ENCODE results near the gene LOXHD1. TPM values are rescaled to one million over a fixed set of nuclear protein-coding genes. Genes with fewer than 3 reads are reported as not detected.

Gene LOXHD1
- total RNA-seq, 2 experiments from 2014 or later, result 0.11 to 0.45 TPM

DNA sequence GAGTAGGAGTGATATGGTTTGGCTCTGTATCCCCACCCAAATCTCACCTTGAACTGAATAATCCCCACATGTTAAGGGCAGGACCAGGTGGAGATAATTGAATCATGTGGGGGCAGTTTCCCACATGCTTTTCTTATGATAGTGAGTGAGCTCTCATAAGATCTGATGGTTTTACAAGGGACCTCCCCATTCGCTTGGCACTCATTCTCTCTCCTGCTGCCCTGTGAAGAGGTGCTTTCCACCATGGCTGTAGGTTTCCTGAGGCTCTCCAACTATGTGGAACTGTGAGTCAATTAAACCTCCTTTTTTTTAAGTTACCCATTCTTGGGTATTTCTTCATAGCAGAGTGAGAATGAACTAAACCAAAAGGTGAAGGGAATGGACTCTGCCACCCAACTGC is 207.5 kb downstream of the LOXHD1 start:
- no peaks in the 10 kb centered on the region for H3K4me1 Mint-ChIP-seq (ENCODE audit: low read depth)
- ChIA-PET CTCF (no interaction called here), POLR2A (no interaction called here)
- TF ChIP-seq, protein P1, sequence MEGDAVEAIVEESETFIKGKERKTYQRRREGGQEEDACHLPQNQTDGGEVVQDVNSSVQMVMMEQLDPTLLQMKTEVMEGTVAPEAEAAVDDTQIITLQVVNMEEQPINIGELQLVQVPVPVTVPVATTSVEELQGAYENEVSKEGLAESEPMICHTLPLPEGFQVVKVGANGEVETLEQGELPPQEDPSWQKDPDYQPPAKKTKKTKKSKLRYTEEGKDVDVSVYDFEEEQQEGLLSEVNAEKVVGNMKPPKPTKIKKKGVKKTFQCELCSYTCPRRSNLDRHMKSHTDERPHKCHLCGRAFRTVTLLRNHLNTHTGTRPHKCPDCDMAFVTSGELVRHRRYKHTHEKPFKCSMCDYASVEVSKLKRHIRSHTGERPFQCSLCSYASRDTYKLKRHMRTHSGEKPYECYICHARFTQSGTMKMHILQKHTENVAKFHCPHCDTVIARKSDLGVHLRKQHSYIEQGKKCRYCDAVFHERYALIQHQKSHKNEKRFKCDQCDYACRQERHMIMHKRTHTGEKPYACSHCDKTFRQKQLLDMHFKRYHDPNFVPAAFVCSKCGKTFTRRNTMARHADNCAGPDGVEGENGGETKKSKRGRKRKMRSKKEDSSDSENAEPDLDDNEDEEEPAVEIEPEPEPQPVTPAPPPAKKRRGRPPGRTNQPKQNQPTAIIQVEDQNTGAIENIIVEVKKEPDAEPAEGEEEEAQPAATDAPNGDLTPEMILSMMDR (IDR thresholded peaks at IDR 0.05), result no peak
- H3K4me3 Mint-ChIP-seq, result no peak overlapping the region
- no peaks in the 10 kb centered on the region for H3K36me3 Mint-ChIP-seq (ENCODE audit: low read depth)
- DNase-seq, result no peak
- H3K27me3 Mint-ChIP-seq, result no peaks in the 10 kb centered on the region
- intact Hi-C loops (cut with micrococcal nuclease), result no loop called here
- no peaks in the 10 kb centered on the region for H3K9me3 Mint-ChIP-seq
- no peak overlapping the region for H3K27ac Mint-ChIP-seq
- no peak for ATAC-seq

DNA sequence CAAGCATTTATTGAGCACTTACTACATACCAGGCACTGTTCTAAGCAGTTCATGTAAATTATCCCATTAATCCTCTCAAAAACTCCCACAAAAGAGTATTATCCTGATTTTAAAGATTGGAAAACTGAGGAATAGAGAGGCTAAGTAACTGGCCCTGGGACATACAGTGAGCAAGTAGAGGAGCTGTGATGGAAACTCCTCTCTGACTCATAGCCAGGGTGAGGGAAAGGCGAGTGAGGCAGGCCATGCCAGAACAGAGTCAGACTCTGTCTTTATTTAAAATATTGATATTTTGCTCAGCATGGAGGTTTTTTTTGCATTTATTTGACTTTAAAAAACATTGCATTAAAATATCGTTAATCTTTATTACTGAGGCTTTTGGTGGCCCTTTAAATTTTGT is 208.0 kb downstream of the LOXHD1 start:
- CTCF ChIA-PET, result no interaction called here
- intact Hi-C loops (cut with micrococcal nuclease), result no loop called here
- Mint-ChIP-seq H3K36me3 (ENCODE audit: low read depth) (no peaks in the 10 kb centered on the region), H3K27me3 (no peaks in the 10 kb centered on the region), H3K9me3 (no peaks in the 10 kb centered on the region), H3K4me3 (no peak overlapping the region), H3K27ac (no peak overlapping the region), H3K4me1 (ENCODE audit: low read depth) (no peaks in the 10 kb centered on the region)
- POLR2A ChIA-PET, result no interaction called here
- ATAC-seq (no peak), DNase-seq (no peak)
- TF ChIP-seq, protein P1 (IDR thresholded peaks at IDR 0.05), result no peak

DNA sequence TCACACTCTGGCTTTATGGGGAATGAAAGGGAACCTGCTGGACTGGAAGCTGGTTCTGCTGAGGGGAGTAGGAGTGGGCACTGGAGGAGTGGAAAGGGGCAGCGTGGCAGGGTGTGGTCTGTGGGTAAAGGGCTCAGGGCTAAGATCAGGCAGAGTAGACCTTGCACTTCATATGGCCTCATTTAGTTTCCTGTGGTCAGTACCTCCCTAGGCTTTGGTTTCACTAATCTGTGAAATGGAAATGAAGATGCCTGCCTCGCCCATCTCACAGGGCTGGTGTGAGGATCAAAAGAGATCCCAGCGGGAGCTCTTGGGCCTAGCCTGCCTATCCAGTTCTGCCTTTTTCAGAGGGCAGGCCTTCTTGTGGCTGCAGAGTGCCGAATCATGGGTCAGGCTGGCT is 208.7 kb downstream of the LOXHD1 start:
- no peak overlapping the region for H3K27ac Mint-ChIP-seq
- H3K36me3 Mint-ChIP-seq (ENCODE audit: low read depth), result no peaks in the 10 kb centered on the region
- no peaks in the 10 kb centered on the region for H3K4me1 Mint-ChIP-seq (ENCODE audit: low read depth)
- ChIA-PET CTCF (interaction anchor here (1.5 kb wide), 1 partner anchor 210 kb away, joined by 6 read pairs; no protein-coding TSS in a partner anchor), POLR2A (no interaction called here)
- no peak overlapping the region for H3K4me3 Mint-ChIP-seq
- TF ChIP-seq, protein P1 (IDR thresholded peaks at IDR 0.05), result no peak
- no peak for ATAC-seq
- intact Hi-C loops (cut with micrococcal nuclease), result no loop called here
- DNase-seq, result no peak
- no peaks in the 10 kb centered on the region for H3K27me3 Mint-ChIP-seq
- no peaks in the 10 kb centered on the region for H3K9me3 Mint-ChIP-seq

DNA sequence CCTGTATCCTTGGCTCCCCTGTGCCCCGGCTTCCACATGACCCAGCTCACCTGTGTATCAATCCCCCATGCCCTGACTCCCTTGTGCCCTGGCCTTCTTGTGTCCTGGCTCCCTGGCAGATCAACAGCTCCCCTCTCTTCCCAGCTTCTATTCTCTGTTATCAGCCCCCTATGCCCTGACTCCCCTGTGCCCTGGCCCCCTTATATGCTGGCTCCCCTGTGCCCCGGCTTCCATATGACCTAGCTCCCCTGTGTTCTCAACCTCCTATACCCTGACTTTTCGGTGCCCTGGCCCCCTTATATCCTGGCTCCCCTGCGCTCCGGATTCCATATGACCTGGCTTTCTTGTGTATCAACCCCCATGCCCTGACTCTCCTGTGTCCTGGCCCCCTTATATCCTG is 209.2 kb downstream of the LOXHD1 start:
- POLR2A ChIA-PET, result no interaction called here
- intact Hi-C loops (cut with micrococcal nuclease), result no loop called here

GRCh38 chr18:46447323-46447722 is 209.7 kb downstream of the LOXHD1 start:
- Mint-ChIP-seq H3K27ac (no peak overlapping the region), H3K4me3 (no peak overlapping the region), H3K36me3 (ENCODE audit: low read depth) (no peaks in the 10 kb centered on the region), H3K27me3 (no peaks in the 10 kb centered on the region), H3K9me3 (no peaks in the 10 kb centered on the region), H3K4me1 (ENCODE audit: low read depth) (no peaks in the 10 kb centered on the region)
- intact Hi-C loops (cut with micrococcal nuclease), result no loop called here
- POLR2A ChIA-PET, result no interaction called here
- no peak for ATAC-seq
- CTCF ChIA-PET, result interaction anchor here (0.5 to 1.5 kb wide), 4 partner anchors 9 to 211 kb away, joined by 3 to 6 read pairs (median 3); no protein-coding TSS in a partner anchor
- no peak for DNase-seq
- TF ChIP-seq, protein P1 (IDR thresholded peaks at IDR 0.05), result no peak

More for the DNA sequence above, 209.2 kb downstream of the LOXHD1 start:
- Mint-ChIP-seq H3K4me1 (ENCODE audit: low read depth) (no peaks in the 10 kb centered on the region), H3K4me3 (no peak overlapping the region), H3K9me3 (no peaks in the 10 kb centered on the region), H3K27ac (no peak overlapping the region), H3K27me3 (no peaks in the 10 kb centered on the region), H3K36me3 (ENCODE audit: low read depth) (no peaks in the 10 kb centered on the region)
- TF ChIP-seq, protein P1 (IDR thresholded peaks at IDR 0.05), result no peak
- CTCF ChIA-PET, result interaction anchor here (0.5 to 1.5 kb wide), 3 partner anchors 15 to 210 kb away, joined by 3 to 6 read pairs (median 3); no protein-coding TSS in a partner anchor
- ATAC-seq (no peak), DNase-seq (no peak)
